Pancreas (tissue), 10 donors: ENCODE data around the gene MYH9. TPM values are rescaled to one million over a fixed set of nuclear protein-coding genes. Genes with fewer than 3 reads are reported as not detected.

Source experiments
- ATAC-seq, 4 donors: fragments of 200-7000 bp; cut with Tn5 transposase; one replicate each; pipeline versions ENCODE4 v1.8.0 to v1.9.1; 2020; ENCODE audit warnings: mild to moderate bottlenecking in 4 of 4, moderate library complexity in 4 of 4
- DNase-seq, 6 donors: peaks; one replicate each; pipeline ENCODE4 v3.0.0-alpha.2; 2020
- FAIRE-seq: peaks from 2 replicates; lab custom pipeline; 2012; peaks lifted over from hg19 to GRCh38; lab: Jason Lieb, UNC
- H3K27ac ChIP-seq, 4 donors: fragments of 200-600 bp; sonication (generic); 1 replicate in 3 of 4; 2 replicates in 1 of 4; pipeline versions ENCODE4 v1.5.0 to v1.8.0; 2020
- H3K27me3 ChIP-seq, 4 donors: fragments of 200-600 bp; one replicate each; pipeline ENCODE4 v1.8.0; 2021
- H3K36me3 ChIP-seq, 3 donors: fragments of 200-600 bp; sonication (generic) in 1 of 3; one replicate each; pipeline versions ENCODE4 v1.5.0 to v1.8.0; 2020 to 2021
- H3K4me1 ChIP-seq, 3 donors: fragments of 200-600 bp; one replicate each; pipeline ENCODE4 v1.8.0; 2021
- H3K4me3 ChIP-seq, 4 donors: fragments of 200-600 bp; sonication (generic) in 2 of 4; one replicate each; pipeline versions ENCODE4 v1.5.0 to v1.8.0; 2020 to 2021
- H3K9me3 ChIP-seq, 4 donors: fragments of 200-600 bp; one replicate each; pipeline ENCODE4 v1.8.0; 2021
- WGBS, 2 donors: extraction: QIAGEN DNeasy Blood & Tissue Kit; methylation state at CpG; one replicate each; pipeline ENCODE4 v1.1.7; 2013; 5-methylcytosine and 5-hydroxymethylcytosine counted together
- intact Hi-C, 3 donors: fragments of 100-400 bp; cut with DNase I; formaldehyde crosslinking; loops; one replicate each; pipeline versions ENCODE4 v1.11.1 to v1.14.2; 2022
- polyA plus RNA-seq, 2 donors: library from polyadenylated mRNA; stranded (reverse); fragments of 200-250 nt; gene quantifications; one replicate each; pipeline ENCODE4 v1.2.3, GENCODE V29; 2013
- total RNA-seq, 6 donors: library from RNA; stranded (reverse); fragmentation: NEBNext Ultra II Directional in 4 of 6; extraction: Animal tissue kit (Norgen Biotek cat#: 25700) in 4 of 6; gene quantifications; one replicate each; pipeline versions ENCODE4 v1.2.1 to v1.2.4, GENCODE V29; 2021 to 2023
- TF ChIP-seq, protein P1 (sequence below), 4 donors: fragments of 200-600 bp; sonication (generic) in 3 of 4; IDR thresholded peaks; one replicate each; pipeline versions ENCODE4 v1.5.0 to v1.8.0; 2021; ENCODE audit warnings: antibody characterized with exemption in 4 of 4
- donor health status: healthy with polysubstance abuse.
- donor health status: DM: no; HTN: no; CAD: no; lungs with moderate emphysema.
- donor health status: DM: no; HTN: no; CAD: no.
- donor health status: control.
- donor health status: control.
- donor health status: Bipolar disorder and iron deficiency.
- donor health status: DM: yes; HTN: yes; CAD: no.
- donor health status: DM: no; HTN: no; CAD: no.
- donor health status: DM: no; HTN: no; CAD: no.
- donor health status: DM: yes; HTN: yes; CAD: no.

MYH9 gene
- total and polyA plus RNA-seq, 8 donors, result 80.9 to 554 (median 376) TPM

DNA sequence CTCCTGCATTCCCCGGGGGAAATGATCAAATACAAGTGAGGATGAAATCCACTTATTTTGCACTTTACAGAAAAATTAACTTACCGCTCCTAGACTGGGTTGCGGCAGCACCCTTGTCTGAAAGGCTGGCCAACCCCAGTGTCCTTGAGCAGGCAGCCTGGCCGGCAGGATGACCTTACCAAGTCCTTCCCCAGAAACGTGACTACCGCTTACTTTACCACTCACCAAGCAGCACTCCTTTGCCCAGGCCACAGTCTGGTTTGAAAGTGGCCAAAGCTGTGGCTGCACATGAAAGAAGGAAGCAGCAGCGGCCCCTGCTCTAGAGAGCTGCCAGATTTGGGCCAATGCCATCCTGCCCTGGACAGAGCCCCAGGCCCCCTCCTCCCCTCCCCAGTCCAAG, 20.3 kb downstream of the MYH9 start:
- H3K9me3 ChIP-seq, result no peaks in the 10 kb centered on the region
- no peaks in the 10 kb centered on the region for H3K27me3 ChIP-seq
- DNase-seq (no peak), ATAC-seq (peak in 3 of 4 donors; percentile 4 to 7 (median 5)), FAIRE-seq (no peak)
- TF ChIP-seq, protein P1, sequence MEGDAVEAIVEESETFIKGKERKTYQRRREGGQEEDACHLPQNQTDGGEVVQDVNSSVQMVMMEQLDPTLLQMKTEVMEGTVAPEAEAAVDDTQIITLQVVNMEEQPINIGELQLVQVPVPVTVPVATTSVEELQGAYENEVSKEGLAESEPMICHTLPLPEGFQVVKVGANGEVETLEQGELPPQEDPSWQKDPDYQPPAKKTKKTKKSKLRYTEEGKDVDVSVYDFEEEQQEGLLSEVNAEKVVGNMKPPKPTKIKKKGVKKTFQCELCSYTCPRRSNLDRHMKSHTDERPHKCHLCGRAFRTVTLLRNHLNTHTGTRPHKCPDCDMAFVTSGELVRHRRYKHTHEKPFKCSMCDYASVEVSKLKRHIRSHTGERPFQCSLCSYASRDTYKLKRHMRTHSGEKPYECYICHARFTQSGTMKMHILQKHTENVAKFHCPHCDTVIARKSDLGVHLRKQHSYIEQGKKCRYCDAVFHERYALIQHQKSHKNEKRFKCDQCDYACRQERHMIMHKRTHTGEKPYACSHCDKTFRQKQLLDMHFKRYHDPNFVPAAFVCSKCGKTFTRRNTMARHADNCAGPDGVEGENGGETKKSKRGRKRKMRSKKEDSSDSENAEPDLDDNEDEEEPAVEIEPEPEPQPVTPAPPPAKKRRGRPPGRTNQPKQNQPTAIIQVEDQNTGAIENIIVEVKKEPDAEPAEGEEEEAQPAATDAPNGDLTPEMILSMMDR (IDR thresholded peaks at IDR 0.05), result no peak
- peak overlapping the region in 3 of 4 donors; percentile 49 to 81 (median 75) for H3K27ac ChIP-seq
- intact Hi-C loops, result no loop called here
- H3K4me3 ChIP-seq, result no peak overlapping the region
- peaks cover 94 to 100% (median 99%) of the 10 kb centered on the region in 3 donors for H3K4me1 ChIP-seq
- no peaks in the 10 kb centered on the region for H3K36me3 ChIP-seq
- WGBS, 2 donors, result 7 to 10% methylated on average over 7 of the region's 7 CpGs

GRCh38 chr22:36367066-36367465, 20.7 kb downstream of the MYH9 start:
- ATAC-seq (no peak), FAIRE-seq (no peak), DNase-seq (no peak)
- TF ChIP-seq, protein P1 (IDR thresholded peaks at IDR 0.05), result no peak
- WGBS, 2 donors, result 59 to 61% methylated on average over 11 of the region's 11 CpGs
- H3K27me3 ChIP-seq, result no peaks in the 10 kb centered on the region
- intact Hi-C loops, result no loop called here
- peak overlapping the region in 3 of 4 donors; percentile 49 to 81 (median 75) for H3K27ac ChIP-seq
- no peaks in the 10 kb centered on the region for H3K36me3 ChIP-seq
- H3K4me1 ChIP-seq, result peaks cover 95 to 100% (median 99%) of the 10 kb centered on the region in 3 donors
- no peaks in the 10 kb centered on the region for H3K9me3 ChIP-seq
- no peak overlapping the region for H3K4me3 ChIP-seq

DNA sequence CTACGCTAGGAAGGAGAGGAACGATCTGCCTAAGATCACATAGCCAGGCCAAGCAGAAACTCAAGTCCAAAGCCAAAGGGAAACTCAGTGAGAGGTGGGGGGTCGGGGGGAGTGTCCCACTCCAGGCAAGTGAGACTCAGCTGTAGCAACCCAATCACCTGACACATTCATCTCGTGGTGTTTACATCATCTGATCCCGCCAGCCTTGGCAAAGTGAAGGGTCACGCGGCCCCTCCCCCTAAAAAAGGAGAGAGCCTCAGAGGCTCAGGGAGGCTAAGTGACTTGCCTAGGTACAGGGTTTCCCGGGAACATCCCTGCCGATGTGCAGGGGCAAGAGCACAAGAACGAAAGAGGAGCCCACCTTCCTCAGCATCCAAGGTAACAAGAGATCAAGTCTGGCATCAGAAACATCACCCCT, 21.5 kb downstream of the MYH9 start:
- H3K9me3 ChIP-seq, result no peaks in the 10 kb centered on the region
- FAIRE-seq (no peak), ATAC-seq (no peak), DNase-seq (no peak)
- intact Hi-C loops, result no loop called here
- no peaks in the 10 kb centered on the region for H3K27me3 ChIP-seq
- peak overlapping the region in 3 of 4 donors; percentile 44 to 81 (median 75) for H3K27ac ChIP-seq
- H3K36me3 ChIP-seq, result no peaks in the 10 kb centered on the region
- H3K4me1 ChIP-seq, result peaks cover 95 to 100% (median 99%) of the 10 kb centered on the region in 3 donors
- H3K4me3 ChIP-seq, result no peak overlapping the region
- WGBS, 2 donors, result 44 to 55% methylated on average over 10 of the region's 10 CpGs
- TF ChIP-seq, protein P1 (IDR thresholded peaks at IDR 0.05), result no peak

DNA sequence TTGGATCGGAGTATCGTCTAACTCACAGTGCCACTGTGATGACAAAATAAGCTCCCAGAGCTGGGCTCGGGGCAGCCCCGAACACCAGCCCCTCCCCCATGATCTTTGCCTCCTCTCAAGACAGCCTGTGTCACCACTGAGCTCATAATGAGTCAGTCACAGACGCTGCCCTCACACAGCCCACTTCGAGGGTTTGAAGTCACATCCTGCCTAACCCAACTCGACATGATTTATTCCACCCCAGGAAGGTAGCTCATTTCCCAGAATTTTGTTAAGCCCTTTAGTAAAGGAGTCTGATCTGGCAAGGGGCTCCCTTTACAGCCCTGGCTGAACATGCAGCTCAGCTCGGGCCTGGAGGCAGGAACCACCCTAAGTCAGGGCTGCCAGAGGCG, 22.8 kb downstream of the MYH9 start:
- peak overlapping the region; percentile 1 to 81 (median 60) for H3K27ac ChIP-seq
- H3K36me3 ChIP-seq, result no peaks in the 10 kb centered on the region
- peak in 2 of 4 donors; percentile 10 to 44 for ATAC-seq
- peak in 1 of 6 donors; percentile 53 for DNase-seq
- no peaks in the 10 kb centered on the region for H3K27me3 ChIP-seq
- H3K4me1 ChIP-seq, result peaks cover 90 to 100% (median 98%) of the 10 kb centered on the region in 3 donors
- intact Hi-C loops, result no loop called here
- WGBS, 2 donors, result 45 to 49% methylated on average over 9 of the region's 9 CpGs
- no peak overlapping the region for H3K4me3 ChIP-seq
- FAIRE-seq, result no peak
- H3K9me3 ChIP-seq, result no peaks in the 10 kb centered on the region
- TF ChIP-seq, protein P1 (IDR thresholded peaks at IDR 0.05), result no peak

DNA sequence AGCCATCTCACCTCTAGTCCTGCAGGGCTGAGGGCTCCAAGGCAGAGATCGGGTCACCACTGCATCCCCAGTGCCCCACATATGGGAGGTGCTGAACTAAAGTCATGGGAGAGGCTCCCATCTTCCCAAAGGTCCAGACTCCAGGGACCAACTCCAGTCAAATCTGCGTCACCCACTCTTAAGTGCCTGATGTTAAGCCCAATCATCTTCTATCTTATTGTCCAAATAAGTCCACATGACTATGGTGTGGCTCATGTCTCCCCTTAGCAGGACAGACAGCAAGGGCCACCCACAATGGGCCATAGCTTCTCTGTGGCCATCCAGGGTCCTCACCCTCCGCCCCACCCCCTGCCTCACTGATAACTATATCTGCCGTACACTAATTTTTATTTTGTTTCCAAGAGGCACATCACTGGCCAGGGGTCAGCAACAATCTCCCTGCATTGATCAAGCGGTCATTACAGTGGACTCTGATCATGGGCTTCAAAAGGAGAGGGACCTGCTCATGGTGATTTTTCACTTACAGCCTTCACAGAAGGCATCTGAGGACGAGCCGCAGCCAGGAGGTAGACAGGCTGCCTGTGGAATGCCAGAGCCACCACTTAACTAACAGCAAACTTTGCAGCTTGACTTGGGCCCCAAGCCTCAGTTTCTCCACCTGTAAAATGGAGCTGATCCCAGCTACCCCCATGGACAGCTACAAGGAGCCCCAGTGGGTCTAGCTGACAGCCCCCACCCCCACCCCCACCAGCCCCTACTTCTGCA, 23.3 kb downstream of the MYH9 start:
- H3K4me3 ChIP-seq, result no peak overlapping the region
- 66 to 69% methylated on average over 7 of the region's 7 CpGs for WGBS, 2 donors
- H3K9me3 ChIP-seq, result no peaks in the 10 kb centered on the region
- FAIRE-seq, result no peak
- peaks cover 88 to 97% (median 94%) of the 10 kb centered on the region in 3 donors for H3K4me1 ChIP-seq
- intact Hi-C loops, result no loop called here
- no peak for ATAC-seq
- peak overlapping the region; percentile 44 to 81 (median 68) for H3K27ac ChIP-seq
- TF ChIP-seq, protein P1 (IDR thresholded peaks at IDR 0.05), result no peak
- DNase-seq, result no peak
- no peaks in the 10 kb centered on the region for H3K36me3 ChIP-seq
- H3K27me3 ChIP-seq, result no peaks in the 10 kb centered on the region
